Measurements from ENCODE around the gene C2orf74.
"Not testable (repeated sequence)": the region's sequence is repeated elsewhere in the genome, so short reads cannot be mapped to it uniquely, and the experiment has no call there.

The C2orf74 gene

DNA sequence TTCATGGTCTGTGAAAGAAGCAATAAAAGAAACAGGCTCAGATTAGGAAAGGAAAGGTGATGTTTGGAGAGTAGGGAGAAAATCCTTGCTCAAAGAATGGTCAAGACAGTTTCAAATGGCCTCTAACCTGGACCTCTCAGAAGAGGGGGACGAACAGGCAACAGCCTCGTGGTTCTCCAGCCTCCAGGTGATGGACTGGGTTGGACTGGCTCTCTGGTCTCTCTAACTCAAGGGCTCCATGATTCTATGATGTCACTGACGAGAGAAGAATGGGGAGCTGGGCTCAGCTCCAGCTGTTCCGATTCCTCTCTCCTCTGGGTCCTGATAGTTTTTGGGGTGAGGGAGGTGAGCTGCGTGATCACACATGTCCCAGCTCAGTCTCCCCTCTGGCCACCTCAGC, at the start of gene C2orf74:
Gene C2orf74, plus strand, starts transcription at position 301 of the 400 bp plus-strand sequence. CDS start 327 bp downstream, outside the sequence.
- DNase-seq (ENCODE audit: low spot score) = no peak

DNA sequence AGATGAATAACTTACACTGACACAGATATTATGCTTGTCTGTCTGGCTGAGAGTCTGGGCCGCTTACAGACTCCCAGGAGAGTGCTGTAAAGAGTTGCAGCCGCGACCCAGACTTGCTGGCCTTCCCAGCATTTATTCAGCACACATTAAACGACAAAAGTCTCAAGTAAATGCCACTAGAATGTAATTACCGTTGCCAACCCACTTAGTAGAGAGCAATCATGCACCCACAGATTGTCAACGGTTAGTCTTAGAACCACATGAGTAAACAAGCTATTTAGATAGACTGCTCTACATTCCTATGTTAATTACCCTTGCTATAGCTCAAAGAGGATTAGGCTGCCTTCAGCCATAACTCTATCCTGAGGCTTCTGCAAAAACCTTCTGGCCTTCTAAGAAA, 47.8 kb upstream of the C2orf74 start:
- DNase-seq (ENCODE audit: low spot score) = no peak

DNA sequence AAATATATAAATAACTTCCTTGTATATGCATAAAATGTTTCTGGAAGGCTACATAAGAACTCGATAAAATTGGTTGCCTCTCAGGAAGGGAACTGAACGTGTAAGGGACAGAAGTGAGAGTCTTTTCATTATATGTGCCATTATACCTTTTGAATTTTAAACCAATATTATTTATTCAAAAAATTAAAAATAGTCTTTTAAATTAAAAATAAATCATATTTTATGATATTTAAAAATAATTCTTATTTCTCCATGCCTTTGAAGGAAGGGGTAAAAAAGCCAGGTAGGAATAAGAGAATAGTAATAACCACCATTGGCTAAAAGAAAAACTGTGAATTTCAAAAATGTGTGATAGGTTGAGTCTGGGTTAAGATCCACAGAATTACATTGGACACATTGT, 45.7 kb upstream of the C2orf74 start:
- no peak for DNase-seq (ENCODE audit: low spot score)

DNA sequence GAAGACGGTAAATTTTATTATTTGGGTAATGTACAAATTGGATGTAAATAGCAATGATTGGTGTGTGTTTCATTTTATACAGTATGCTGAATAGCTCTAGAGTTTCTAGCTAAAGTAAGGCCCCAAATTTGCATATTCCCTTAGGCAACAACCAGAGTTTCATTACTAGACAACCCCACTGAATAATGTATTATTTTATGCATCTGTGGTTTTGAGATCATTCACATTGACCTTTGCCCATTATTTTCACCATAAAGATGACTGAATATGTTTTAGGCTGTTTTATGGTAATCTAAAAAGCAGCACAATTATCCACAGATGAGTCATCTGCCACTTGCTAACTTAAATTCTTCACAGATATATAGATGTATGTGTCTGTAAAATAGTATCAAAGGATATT, 44.5 kb upstream of the C2orf74 start:
- no peak for DNase-seq (ENCODE audit: low spot score)

DNA sequence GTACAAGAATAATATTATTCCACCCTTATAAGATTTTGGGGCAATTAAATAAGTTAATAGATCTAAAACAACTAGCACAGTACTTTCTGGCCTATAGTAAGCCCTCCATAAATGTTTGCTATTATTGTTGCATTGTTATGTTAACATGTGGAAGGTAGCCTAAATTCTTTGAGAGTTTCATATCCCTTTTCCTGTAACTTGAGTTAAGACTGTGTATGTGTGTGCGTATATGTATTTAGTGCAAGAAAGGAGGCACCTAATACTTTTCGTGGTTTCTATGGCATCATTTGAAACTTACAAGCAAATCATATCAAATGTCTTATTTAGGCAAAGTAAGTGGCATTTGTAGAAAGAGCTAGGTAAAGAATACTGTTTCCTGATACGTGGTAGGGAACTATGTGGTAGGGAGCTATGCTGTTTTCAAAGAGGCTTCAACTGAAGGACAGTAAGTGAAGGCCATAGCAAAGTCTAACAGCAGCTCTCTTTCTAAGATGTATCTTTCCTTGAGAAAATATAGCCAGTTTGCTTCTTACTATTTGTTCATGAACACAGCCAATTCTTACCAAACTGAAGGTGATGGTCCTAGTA, 36.8 kb upstream of the C2orf74 start:
- no peak for DNase-seq (ENCODE audit: low spot score)

DNA sequence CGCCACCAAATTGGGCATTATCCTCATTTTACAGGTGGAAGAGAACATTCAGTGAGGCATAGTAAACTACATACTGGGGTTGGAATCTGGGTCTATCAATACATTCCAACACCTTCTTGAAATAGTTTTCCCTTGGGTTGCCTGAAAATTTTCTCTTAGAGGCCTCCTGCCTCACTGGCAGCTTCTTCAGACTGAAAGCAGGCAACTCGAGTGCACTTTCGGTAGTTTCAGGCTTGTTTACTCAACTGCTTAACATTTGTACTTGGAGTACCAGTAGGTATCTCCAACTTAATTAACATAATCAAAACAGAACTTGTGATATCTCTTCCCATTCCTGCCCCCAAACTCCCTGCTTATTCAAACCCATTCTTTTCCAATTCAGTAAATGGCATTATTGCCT, 36.2 kb upstream of the C2orf74 start:
- no peak for DNase-seq (ENCODE audit: low spot score)

DNA sequence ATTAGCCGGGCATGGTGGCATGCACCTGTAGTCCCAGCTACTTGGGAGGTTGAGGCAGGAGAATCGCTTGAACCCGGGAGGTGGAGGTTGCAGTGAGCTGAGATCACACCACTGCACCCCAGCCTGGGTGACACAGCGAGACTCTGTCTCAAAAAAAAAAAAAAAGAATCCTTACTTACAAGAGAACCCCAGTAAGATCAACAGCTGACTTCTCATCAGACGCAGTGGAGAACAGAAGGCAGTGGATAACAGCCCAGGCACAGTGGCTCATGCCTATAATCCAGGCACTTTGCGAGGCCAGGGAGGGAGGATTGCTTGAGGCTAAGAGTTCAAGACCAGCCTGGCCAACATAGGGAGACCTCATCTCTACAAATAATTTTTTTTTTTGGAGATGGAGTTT, 33.9 kb upstream of the C2orf74 start:
- DNase-seq (ENCODE audit: low spot score) = not testable (repeated sequence)

DNA sequence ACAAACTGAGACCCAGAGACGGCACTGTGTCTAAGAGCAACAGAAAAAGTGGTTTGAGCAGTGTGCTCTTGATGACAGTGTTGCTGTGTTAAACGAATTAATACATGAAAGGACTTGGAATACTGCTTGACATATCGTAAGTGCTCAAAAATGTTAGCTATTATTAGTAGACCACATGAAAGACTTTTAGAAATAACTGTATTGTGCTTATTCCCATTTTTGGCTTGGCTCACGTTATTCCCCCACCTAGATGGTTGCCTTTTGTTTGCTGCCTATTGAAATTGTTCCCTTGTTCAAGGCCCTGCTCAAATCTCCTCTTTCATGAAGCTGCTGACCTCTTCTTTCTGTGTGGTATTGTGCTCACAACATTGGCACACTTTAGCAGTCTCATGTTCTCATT, 27.8 kb upstream of the C2orf74 start:
- no peak for DNase-seq (ENCODE audit: low spot score)

DNA sequence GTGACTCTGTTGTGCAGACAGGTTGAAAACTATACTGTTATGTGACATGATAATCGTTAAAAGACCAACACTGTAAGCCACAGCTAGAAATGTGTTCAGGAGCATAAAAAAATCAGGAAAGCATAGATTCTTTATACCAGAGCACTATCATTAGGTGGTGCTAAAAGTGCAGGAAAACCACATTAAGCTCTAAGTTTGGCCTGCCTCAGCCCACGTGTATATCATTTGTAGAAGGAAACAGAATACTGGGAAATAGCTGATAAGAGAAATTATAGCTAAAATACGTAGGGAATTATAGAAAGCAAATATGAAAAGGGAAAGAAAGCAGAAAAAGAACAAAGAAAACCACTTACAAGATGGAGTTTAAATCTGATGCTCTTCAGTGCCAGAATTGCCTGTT, 26.5 kb upstream of the C2orf74 start:
- DNase-seq (ENCODE audit: low spot score) = peak; percentile 13

DNA sequence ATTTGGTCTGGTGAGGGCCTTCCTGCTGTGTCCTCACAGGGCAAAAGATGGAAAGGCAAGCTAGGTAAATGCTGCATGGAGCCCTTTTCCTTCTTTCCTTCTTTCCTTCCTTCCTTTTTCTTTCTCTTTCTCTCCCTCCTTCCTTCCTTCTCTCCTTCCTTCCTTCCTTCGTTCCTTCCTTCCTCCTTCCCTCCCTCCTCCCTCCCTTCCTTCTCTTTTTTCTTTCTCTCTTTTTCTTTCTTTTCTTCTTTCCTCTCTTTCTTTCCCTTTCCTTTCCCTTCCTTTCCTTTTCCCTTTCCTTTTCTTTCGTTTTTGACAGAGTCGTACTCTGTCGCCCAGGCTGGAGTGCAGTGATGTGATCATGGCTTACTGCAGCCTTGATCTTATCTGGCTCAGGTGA, 23.1 kb upstream of the C2orf74 start:
- DNase-seq (ENCODE audit: low spot score) = no peak

DNA sequence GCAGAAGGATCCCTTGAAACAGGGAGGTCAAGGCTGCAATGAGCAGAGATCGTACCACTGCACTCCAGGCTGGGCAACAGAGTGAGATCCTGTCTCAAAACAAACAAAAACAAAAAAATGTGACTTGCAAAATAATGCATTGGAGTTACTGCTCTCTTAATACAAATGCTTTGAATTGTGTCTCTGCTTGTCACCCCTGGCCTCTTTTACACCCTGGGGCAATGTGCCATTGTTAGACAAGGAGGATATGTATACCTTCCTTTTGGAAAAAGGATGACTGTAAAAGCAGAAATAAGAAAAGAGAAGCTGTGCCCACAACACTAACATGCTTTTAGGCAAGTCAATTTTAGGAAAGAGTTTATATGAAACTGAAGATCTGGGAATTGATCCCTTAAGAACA, 20.8 kb upstream of the C2orf74 start:
- no peak for DNase-seq (ENCODE audit: low spot score)

DNA sequence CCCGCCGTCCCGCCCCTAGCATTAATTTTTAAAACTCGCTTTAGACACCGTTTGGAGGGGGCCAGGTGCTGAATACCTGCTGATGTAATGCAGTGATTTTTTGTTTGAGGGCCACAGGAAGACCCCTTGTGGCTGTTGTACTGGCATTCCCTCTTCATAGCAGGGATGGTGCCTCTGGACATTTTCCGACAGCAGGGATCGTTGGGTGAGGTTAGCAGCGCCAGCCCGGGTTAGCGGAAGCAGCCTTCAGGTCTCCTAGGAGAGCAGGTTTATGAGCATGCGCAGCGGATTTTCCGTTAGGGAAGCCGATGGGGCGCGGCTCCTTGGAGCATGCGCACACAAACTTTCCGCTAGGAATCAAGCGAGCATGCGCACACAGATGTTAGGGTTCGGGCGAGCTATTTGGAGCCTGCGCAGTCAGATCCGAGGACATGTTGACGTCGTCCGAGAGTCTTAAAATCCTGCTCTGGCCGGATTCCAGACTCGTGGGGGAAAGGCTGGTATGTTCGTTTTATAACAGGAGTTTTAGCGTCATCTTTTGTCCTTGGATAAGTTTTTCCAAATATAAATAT, 17.2 kb upstream of the C2orf74 start:
- peak; percentile 98 for DNase-seq (ENCODE audit: low spot score)

DNA sequence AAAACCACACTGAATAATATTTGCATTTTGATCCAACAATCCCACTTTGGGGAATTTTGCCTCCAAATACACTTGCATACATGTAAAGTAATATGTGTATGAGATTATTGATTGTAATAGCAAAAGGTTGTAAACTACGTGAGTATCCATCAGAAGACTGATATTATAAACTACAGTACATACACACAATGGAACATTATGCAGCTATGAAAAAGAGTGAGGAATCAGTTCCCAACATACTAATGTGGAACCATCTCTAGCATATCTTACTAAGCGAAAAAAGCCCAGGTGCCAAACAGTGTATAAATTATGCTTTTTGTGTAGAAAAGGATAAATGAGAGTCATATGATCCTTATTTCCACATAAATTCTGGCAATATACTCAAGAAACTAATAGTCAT, 16.0 kb upstream of the C2orf74 start:
- DNase-seq (ENCODE audit: low spot score) = no peak

DNA sequence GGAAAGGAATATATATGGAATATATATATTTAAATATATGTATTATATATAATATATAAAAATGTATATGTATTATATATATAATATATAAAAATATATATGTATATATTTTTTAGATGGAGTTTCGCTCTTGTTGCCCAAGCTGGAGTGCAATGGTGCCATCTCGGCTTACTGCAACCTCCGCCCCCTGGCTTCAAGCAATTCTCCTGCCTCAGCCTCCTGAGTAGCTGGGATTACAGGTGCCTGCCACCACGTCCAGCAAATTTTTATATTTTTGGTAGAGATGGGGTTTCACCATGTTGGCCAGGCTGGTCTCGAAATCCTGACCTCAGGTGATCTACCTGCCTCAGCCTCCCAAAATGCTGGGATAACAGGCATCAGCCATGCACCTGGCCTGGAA, 13.9 kb upstream of the C2orf74 start:
- DNase-seq (ENCODE audit: low spot score) = not testable (repeated sequence)

DNA sequence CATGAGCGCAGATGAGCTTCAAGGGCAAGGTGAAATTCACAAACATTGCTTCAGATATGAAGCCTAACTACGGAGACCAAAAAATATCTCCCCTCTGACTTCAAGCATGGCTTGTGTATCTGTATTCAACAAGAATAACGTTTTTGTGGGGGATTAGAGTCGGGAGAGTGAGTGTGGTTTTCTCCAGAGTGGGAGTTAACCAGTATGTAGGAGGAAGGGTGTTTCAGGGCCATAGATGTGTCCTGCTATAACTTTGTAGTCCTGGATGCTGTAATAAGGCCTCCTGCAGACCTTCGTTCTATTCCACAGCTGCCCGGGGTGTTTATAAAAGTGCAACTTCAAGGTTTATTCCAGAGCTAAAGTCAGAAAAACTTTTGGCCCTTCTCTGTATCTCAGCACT, 12.9 kb upstream of the C2orf74 start:
- DNase-seq (ENCODE audit: low spot score) = no peak

DNA sequence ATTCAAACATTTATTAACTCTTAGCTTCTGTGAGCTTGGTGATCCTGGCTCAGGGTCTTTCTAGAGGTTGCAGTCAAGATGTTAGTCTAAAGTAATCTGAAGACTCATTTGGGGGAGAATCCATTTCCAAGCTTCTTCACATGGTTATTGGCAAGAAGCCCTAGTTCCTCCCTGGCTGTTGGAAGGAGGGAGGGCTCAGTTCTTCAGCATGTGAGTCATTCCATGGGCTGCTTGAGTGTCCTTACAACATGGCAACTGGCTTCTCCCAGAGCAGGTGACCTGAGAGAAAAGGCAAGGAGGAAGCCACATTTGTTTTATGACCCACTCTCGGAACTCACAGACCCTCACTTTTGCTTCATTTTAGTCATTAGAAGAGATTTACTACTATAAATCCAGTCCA, 10.6 kb upstream of the C2orf74 start:
- peak; percentile 14 for DNase-seq (ENCODE audit: low spot score)

DNA sequence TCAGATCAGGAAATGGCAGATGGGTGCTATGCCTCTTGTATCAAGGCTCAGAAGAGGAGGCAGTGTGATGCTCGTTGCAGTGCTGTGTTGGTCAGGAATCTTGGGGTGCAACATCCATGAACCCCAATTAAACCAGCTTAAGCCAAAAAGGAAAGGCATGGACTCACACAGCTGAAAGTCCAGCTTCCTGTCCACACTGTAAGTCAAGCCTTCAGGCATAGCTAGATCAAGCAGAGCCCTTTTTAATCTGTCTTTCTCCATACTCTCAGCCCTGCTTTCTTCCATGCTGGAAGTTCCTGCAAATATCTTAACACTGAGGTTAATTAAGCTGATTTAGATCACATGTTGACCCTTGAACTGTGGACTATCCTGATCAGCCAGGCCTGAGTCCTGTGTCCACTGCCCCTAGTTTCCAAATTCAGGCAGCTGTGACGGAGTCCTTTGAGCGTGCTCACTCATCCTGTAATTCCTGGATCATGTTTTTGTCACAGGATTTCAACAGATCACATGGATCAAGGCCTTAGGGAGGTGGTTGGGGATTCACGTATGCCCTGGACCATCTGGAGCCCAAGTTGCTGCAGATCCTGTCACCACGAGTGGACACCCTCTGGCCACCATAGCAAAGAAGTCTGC, 4.5 kb upstream of the C2orf74 start:
- DNase-seq (ENCODE audit: low spot score) = no peak

DNA sequence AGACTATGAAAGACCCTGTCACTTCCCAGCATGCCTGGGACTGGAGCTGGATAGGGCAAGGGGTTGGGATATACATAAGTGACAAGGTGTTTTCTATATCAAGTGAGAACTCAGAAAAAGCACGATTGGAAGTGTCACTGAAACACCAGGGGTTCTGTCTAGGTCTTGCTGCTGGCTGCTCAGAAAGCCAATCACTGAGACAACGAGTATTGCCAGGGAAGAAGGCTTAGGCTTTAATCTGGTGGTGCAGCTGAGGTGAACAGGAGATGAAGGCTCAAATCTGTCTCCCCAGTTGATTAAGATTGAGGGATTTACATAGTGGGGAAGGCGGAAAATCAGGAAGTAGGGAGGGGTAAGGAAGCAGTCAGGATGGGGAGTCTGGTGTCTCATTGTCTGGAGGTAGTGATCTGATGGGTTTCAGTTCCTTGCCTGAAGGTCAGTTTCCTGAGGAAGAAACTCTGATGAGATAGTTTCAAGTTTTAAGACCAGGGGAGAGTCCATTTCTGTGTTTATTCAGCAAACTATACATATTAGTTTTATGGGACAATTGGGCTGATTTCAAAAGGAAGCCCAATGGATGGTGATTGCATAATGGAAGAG, 3.5 kb upstream of the C2orf74 start:
- no peak for DNase-seq (ENCODE audit: low spot score)

DNA sequence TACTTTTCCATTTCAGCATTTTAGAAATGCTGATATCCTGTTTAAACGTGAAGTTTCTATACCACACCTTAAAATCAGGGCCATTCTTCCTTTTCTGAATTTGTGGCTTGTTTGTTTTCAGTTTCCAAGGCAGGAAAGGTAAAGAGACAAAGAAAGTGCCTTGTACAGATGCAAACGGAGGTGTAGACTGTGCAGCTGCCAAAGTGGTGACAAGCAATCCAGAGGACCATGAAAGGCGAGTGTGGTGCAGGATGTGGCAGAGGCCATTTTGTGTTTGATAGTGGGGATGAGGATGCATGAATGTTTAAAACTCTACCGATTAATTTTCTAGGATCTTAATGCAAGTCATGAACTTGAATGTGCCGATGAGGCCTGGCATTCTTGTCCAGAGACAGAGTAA, 733 bp downstream of the C2orf74 start:
- DNase-seq (ENCODE audit: low spot score) = no peak

DNA sequence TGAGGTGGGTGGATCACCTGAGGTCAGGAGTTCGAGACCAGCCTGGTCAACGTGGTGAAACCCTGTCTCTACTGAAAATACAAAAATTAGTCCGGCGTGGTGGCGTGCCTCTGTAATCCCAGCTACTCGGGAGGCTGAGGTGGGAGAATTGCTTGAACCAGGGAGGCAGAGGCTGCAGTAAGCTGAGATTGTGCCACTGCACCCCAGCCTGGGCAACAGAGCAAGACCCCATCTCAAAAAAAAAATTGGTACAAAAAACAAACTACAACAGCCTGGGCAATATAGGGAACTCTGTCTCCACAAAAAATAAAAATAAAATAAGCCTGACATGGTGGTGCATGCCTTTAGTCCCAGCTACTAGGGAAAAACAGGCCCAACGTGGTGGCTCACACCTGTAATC, 3.1 kb downstream of the C2orf74 start:
- not testable (repeated sequence) for DNase-seq (ENCODE audit: low spot score)

DNA sequence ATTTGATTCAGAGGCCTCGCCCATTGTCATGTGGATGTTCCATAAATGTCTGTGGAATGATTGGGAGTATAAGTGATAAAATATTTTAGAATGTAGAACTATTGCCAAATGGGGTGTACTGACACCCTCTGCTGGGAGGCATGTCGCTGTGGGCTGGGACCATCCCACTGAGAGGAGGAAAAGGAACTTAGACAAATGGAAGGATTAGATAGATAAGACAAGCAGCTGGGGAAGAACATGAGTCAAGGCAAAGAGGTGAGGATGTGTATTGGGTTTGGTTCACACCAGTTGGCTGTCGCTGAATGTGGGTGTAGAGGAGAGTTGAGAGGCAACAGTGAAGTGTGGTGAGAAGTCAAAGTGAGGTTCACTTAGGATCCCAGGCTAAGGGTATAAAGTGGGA, 4.0 kb downstream of the C2orf74 start:
- DNase-seq (ENCODE audit: low spot score) = no peak

DNA sequence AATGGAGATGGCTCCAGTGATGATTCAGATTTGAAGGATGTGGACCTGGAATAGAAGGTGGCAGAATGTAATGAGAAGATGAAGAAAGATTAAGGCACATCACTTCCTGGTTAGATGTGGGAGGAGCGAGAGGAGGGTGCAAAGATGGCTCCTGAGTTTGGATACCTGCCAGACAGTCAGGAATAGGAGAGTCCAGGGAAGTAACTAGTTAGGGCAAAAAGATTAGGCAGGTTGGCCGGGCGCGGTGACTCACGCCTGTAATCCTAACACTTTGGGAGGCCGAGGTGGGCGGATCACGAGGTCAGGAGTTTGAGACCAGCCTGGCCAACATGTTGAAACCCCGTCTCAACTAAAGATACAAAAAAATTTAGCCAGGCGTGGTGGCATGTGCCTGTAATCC, 5.6 kb downstream of the C2orf74 start:
- DNase-seq (ENCODE audit: low spot score) = no peak

DNA sequence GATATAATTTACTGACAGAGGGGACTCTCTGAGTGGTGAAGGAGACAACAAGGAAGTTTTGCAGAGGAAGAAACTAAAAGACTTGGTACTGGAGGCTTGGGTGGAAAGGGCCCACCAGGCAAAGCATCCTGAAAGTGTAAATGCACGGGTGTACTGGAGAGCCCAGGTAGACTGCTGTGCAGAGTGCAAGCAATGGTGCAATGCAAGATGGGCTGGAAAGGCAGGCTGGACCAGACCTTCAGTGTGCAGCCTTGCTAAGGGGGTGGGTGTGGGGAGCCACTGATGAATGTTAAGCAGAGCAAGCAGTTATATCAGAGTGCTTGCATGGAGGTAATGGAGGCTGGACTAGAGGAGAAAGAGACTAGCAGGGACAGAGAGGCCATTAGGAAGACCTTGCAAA, 10.7 kb downstream of the C2orf74 start:
- DNase-seq (ENCODE audit: low spot score) = no peak

DNA sequence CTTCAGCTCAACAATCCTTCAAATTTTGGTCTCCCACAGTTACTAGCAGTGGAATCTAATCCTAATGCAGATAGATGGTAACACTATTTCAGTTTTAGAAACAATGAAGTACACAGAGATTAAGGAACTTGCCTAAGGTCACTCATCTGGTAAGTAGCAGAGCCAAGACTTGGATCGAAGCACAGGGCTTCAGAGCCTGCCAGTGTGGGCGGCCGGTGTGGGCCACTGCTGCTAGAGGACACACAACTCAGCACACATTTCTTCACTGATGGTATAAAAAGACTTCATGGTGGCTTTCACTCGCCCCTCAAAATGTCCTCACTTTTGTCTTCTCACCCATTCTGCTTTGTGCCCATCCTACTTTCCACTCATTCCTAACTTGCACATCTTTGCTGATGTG, 11.1 kb downstream of the C2orf74 start:
- no peak for DNase-seq (ENCODE audit: low spot score)
